K562 (cell line): ENCODE data around the gene TVP23A. TPM values are rescaled to one million over a fixed set of nuclear protein-coding genes. Genes with fewer than 3 reads are reported as not detected.

Experiments used
- ATAC-seq: fragments of 200-7000 bp; cut with Tn5 transposase; 3 replicates; pipeline ENCODE4 v1.9.1; 2020; ENCODE audit warnings: moderate library complexity
- BruUV-seq: library from RNA; stranded (reverse); fragments of 400-500 nt; replicated peaks from 2 replicates; lab custom pipeline; 2021; lab: Mats Ljungman, UMichigan
- CTCF ChIA-PET: fragments of 300-600 bp; formaldehyde crosslinking; extraction: SDS; loops from one replicate; lab custom pipeline; 2021; ENCODE audit warnings: low intra/inter-chr PET ratio; lab: Yijun Ruan, JAX
- POLR2A ChIA-PET: fragments of 300-600, 350-650 bp; sonication (Branson Sonifier 250); formaldehyde crosslinking; extraction: SDS; loops from one replicate; lab custom pipeline; 2021; ENCODE audit warnings: antibody characterized with exemption, inconsistent platforms; lab: Yijun Ruan, JAX
- DNase-seq, 4 experiments: peaks; one replicate each; pipeline versions ENCODE4 v3.0.0 to v3.0.0-alpha.2; 2011 to 2018; ENCODE audit warnings: low spot score in 3 of 4, mixed read lengths in 3 of 4; ENCODE audit errors: extremely low read depth in 1 of 4
- FAIRE-seq: peaks from 2 replicates; lab custom pipeline; 2011; peaks lifted over from hg19 to GRCh38; lab: Jason Lieb, UNC
- H2AFZ ChIP-seq: 2 replicates; pipeline ENCODE4 v1.6.0; 2011; ENCODE audit warnings: low read depth, low read length, control low read depth, inconsistent platforms
- H3K27ac ChIP-seq: fragments of 200-600 bp; 3 replicates; pipeline ENCODE4 v1.8.0; 2011; ENCODE audit warnings: low read depth, mild to moderate bottlenecking, control low read depth, inconsistent platforms, low read length, moderate library complexity, mixed read lengths; ENCODE audit errors: extremely low read depth
- H3K27me3 ChIP-seq, 2 experiments: fragments of 300-600 bp in 1 of 2; 2 replicates in 1 of 2; 3 replicates in 1 of 2; pipeline versions ENCODE4 v1.6.0 to v1.8.0; 2011; ENCODE audit warnings: inconsistent platforms in 2 of 2, low read length in 2 of 2, mild to moderate bottlenecking in 1 of 2, mixed read lengths in 1 of 2, moderate library complexity in 1 of 2; ENCODE audit not compliant: control insufficient read depth in 2 of 2, insufficient read depth in 2 of 2
- H3K36me3 ChIP-seq: fragments of 300-600 bp; 3 replicates; pipeline ENCODE4 v1.8.0; 2011; ENCODE audit warnings: mild to moderate bottlenecking, low read length, inconsistent platforms; ENCODE audit not compliant: control insufficient read depth, insufficient read depth
- H3K4me1 ChIP-seq, 2 experiments: fragments of 200-600 bp in 1 of 2; replicated peaks in 1 of 2; 2 replicates in 1 of 2; 3 replicates in 1 of 2; pipeline versions ENCODE4 v1.5.1 to v1.8.0; 2011; ENCODE audit warnings: inconsistent platforms in 2 of 2, low read length in 2 of 2, mild to moderate bottlenecking in 1 of 2, mixed read lengths in 1 of 2, moderate library complexity in 1 of 2; ENCODE audit not compliant: control insufficient read depth in 2 of 2, insufficient read depth in 2 of 2
- H3K4me2 ChIP-seq: 2 replicates; pipeline ENCODE4 v1.6.1; 2011; ENCODE audit warnings: low read length, control low read depth, inconsistent platforms, mixed read lengths; ENCODE audit not compliant: insufficient read depth
- H3K4me3 ChIP-seq: fragments of 200-600 bp; sonication (generic), shearing (Covaris generic); 2 replicates; pipeline ENCODE4 v1.5.1; 2016; ENCODE audit warnings: control low read depth, inconsistent platforms
- H3K79me2 ChIP-seq: fragments of 200-600 bp; 3 replicates; pipeline ENCODE4 v1.8.0; 2011; ENCODE audit warnings: low read length, inconsistent platforms; ENCODE audit not compliant: control insufficient read depth, insufficient read depth
- H3K9ac ChIP-seq, 2 experiments: 2 replicates each; pipeline versions ENCODE4 v1.6.0 to v1.6.1; 2011; ENCODE audit warnings: low read depth in 2 of 2, low read length in 2 of 2, control low read depth in 1 of 2, inconsistent platforms in 1 of 2, mild to moderate bottlenecking in 1 of 2, mixed read lengths in 1 of 2; ENCODE audit not compliant: insufficient read depth in 1 of 2
- H3K9me1 ChIP-seq: one replicate; pipeline ENCODE4 v1.6.0; 2011; ENCODE audit warnings: inconsistent platforms, mild to moderate bottlenecking, low read length, moderate library complexity; ENCODE audit not compliant: control insufficient read depth, insufficient read depth
- H3K9me3 ChIP-seq: replicated peaks from 2 replicates; pipeline ENCODE4 v1.5.1; 2011; ENCODE audit warnings: low read depth, low read length, inconsistent platforms; ENCODE audit not compliant: control insufficient read depth, insufficient read depth
- H4K20me1 ChIP-seq: replicated peaks from 2 replicates; pipeline ENCODE4 v1.6.1; 2011; ENCODE audit warnings: low read length, inconsistent platforms, mixed read lengths; ENCODE audit not compliant: control insufficient read depth, insufficient read depth
- ATF7 ChIP-seq: fragments of 450-650 bp; IDR thresholded peaks from 2 replicates; pipeline ENCODE4 v1.7.1; 2014; ENCODE audit warnings: mild to moderate bottlenecking, moderate library complexity
- BRD9 ChIP-seq: fragments of 450-650 bp; IDR thresholded peaks from 2 replicates; pipeline ENCODE4 v1.6.1; 2018; ENCODE audit warnings: low read depth; ENCODE audit not compliant: partially characterized antibody
- CLOCK ChIP-seq: fragments of 250-450 bp; sonication (Bioruptor Pico); IDR thresholded peaks from 2 replicates; pipeline ENCODE4 v1.4.0; 2020; ENCODE audit warnings: mild to moderate bottlenecking, moderate library complexity, borderline replicate concordance
- CREB3L1 ChIP-seq: fragments of 450-650 bp; IDR thresholded peaks from 2 replicates; pipeline ENCODE4 v1.6.1; 2014; ENCODE audit warnings: low read depth, mild to moderate bottlenecking, moderate library complexity, borderline replicate concordance
- E2F6 ChIP-seq, 2 experiments: IDR thresholded peaks; 2 replicates each; pipeline ENCODE4 v1.6.1; 2011; ENCODE audit warnings: borderline replicate concordance in 1 of 2, control low read depth in 1 of 2, low read depth in 1 of 2, low read length in 1 of 2, mild to moderate bottlenecking in 1 of 2, mixed read lengths in 1 of 2, moderate library complexity in 1 of 2; ENCODE audit not compliant: insufficient read depth in 1 of 2, insufficient read length in 1 of 2, poor library complexity in 1 of 2, severe bottlenecking in 1 of 2; ENCODE audit errors: extremely low read depth in 1 of 2
- GABPB1 ChIP-seq: sonication (generic); formaldehyde crosslinking; IDR thresholded peaks from 2 replicates; pipeline ENCODE4 v1.8.0; 2022; ENCODE audit warnings: mild to moderate bottlenecking, missing genetic modification reagents
- HLTF ChIP-seq: fragments of 450-650 bp; IDR thresholded peaks from 2 replicates; pipeline ENCODE4 v1.6.1; 2016
- IRF9 ChIP-seq: fragments of 450-650 bp; IDR thresholded peaks from 2 replicates; pipeline ENCODE4 v1.6.1; 2016; ENCODE audit warnings: missing biosample characterization, missing genetic modification characterization
- RBM14 ChIP-seq: fragments of 200-400 bp; formaldehyde crosslinking; IDR thresholded peaks from 2 replicates; pipeline ENCODE4 v1.6.1; 2018; ENCODE audit warnings: low read depth, mild to moderate bottlenecking, low read length, moderate library complexity, borderline replicate concordance; ENCODE audit not compliant: insufficient read depth
- RCOR1 ChIP-seq, 2 experiments: IDR thresholded peaks; 2 replicates each; pipeline ENCODE4 v1.6.1; 2012; ENCODE audit warnings: low read depth in 2 of 2, low read length in 2 of 2, borderline replicate concordance in 1 of 2, improper control_type of control experiment in 1 of 2
- SMARCA4 ChIP-seq: fragments of 450-650 bp; IDR thresholded peaks from 2 replicates; pipeline ENCODE4 v1.6.1; 2016
- TRIM28 ChIP-seq: fragments of 450-650 bp; IDR thresholded peaks from 2 replicates; pipeline ENCODE4 v1.6.1; 2017
- ZBTB2 ChIP-seq: fragments of 450-650 bp; IDR thresholded peaks from 2 replicates; pipeline ENCODE4 v1.6.1; 2016; ENCODE audit warnings: antibody characterized with exemption
- ZNF76 ChIP-seq: fragments of 250-450 bp; sonication (Bioruptor Pico); IDR thresholded peaks from 2 replicates; pipeline ENCODE4 v1.4.0; 2020; ENCODE audit warnings: mild to moderate bottlenecking, moderate library complexity, borderline replicate concordance
- ZSCAN32 ChIP-seq: fragments of 450-650 bp; formaldehyde crosslinking; IDR thresholded peaks from 2 replicates; pipeline ENCODE4 v1.4.0; 2020; ENCODE audit warnings: mild to moderate bottlenecking, moderate library complexity
- WGBS: fragments of 100-300 bp; shearing (Covaris generic); methylation state at CpG from one replicate; pipeline ENCODE4 v1.1.6; 2016; ENCODE audit warnings: low coverage, mixed read lengths; ENCODE audit not compliant: insufficient coverage; ENCODE audit errors: missing lambda C conversion rate; 5-methylcytosine and 5-hydroxymethylcytosine counted together
- in situ Hi-C: fragments of 300-500 bp; cut with MboI; formaldehyde crosslinking; loops from 4 replicates; pipeline ENCODE4 v1.15.0; 2018; ENCODE audit warnings: inconsistent platforms, mixed read lengths
- intact Hi-C: fragments of 100-400 bp; cut with micrococcal nuclease; formaldehyde crosslinking; loops from 2 replicates; pipeline ENCODE4 v1.14.2; 2022
- polyA plus RNA-seq, 8 experiments: library from polyadenylated mRNA; depleted of rRNA in 4 of 8; stranded (reverse) in 5 of 8; unstranded in 3 of 8; fragments of >200 nt; fragmentation: Nextera tagmentation in 2 of 8; fragmentation: Illumina TruSeq in 1 of 8; extraction: Ambion mirVana in 2 of 8; extraction: Trizol in 1 of 8; gene quantifications; 2 replicates each; pipeline versions ENCODE4 v1.2.1 to v1.2.3, GENCODE V29; 2011 to 2014; ENCODE audit warnings: inconsistent platforms in 1 of 8, missing spikeins in 1 of 8
- total RNA-seq, 7 experiments: library from RNA; depleted of rRNA in 6 of 7; stranded (reverse); fragments of >200 nt in 6 of 7; fragmentation: Illumina TruSeq in 2 of 7; extraction: Trizol in 2 of 7; gene quantifications; 2 replicates each; pipeline versions ENCODE4 v1.2.1 to v1.2.3, GENCODE V29; 2011 to 2021; ENCODE audit warnings: low replicate concordance in 1 of 7

The TVP23A gene
- total and polyA plus RNA-seq, 9 of the 15 experiments (the other 6 are each of a cell fraction or from before 2014, with no cell fraction given): 0.04 to 0.77 (median 0.10) TPM; not detected in 3

- intact Hi-C loops: no loop called here
- POLR2A ChIA-PET: interaction anchor here (0.7 to 1.4 kb wide), 2 partner anchors 12 to 1562 kb away, joined by 3 read pairs; no protein-coding TSS in a partner anchor
- TF ChIP-seq RBM14 (no peak), ZSCAN32 (CRISPR knock-in tag) (no peak), ATF7 (no peak), SMARCA4 (no peak), RCOR1 (IDR thresholded peaks at IDR 0.05; ENCODE audit: borderline replicate concordance in 1 of 2, low read depth in 2 of 2, low read length in 2 of 2) (no peak), BRD9 (no peak), HLTF (no peak), CREB3L1 (no peak), IRF9 (tag) (no peak), GABPB1 (no peak), E2F6 (IDR thresholded peaks at IDR 0.05; ENCODE audit: borderline replicate concordance in 1 of 2, extremely low read depth in 1 of 2, insufficient read depth in 1 of 2, insufficient read length in 1 of 2, low read depth in 1 of 2, low read length in 1 of 2, poor library complexity in 1 of 2, severe bottlenecking in 1 of 2) (no peak), ZBTB2 (no peak), ZNF76 (CRISPR knock-in tag) (no peak), CLOCK (CRISPR knock-in tag) (no peak), TRIM28 (no peak)
Observed at GRCh38 chr16:10740845-10741208, 77.8 kb downstream of the TVP23A start.

More at GRCh38 chr16:10740845-10741208, 77.8 kb downstream of the TVP23A start:
- no peak overlapping the region for H2AFZ ChIP-seq
- CTCF ChIA-PET: no interaction called here
- no peaks in the 10 kb centered on the region for H3K9me1 ChIP-seq
- 52% methylated on average over 2 of the region's 2 CpGs for WGBS
- in situ Hi-C loops: loop anchor here (5.0 kb wide), 1 partner anchor 489 kb away; no protein-coding TSS in a partner anchor
- no peak overlapping the region for H3K4me3 ChIP-seq
- H3K4me2 ChIP-seq: no peak overlapping the region
- no peaks in the 10 kb centered on the region for H4K20me1 ChIP-seq
- FAIRE-seq (no peak), ATAC-seq (no peak), DNase-seq (no peak)
- peaks cover 32 to 38% of the 10 kb centered on the region in 2 experiments for H3K4me1 ChIP-seq
- no peak overlapping the region for H3K27ac ChIP-seq
- H3K79me2 ChIP-seq: peaks cover 9% of the 10 kb centered on the region; the same call in 2 of the 3 replicates
- no TSS peak for BruUV-seq
- H3K27me3 ChIP-seq: no peaks in the 10 kb centered on the region
- no peaks in the 10 kb centered on the region for H3K9me3 ChIP-seq
- no peak overlapping the region for H3K9ac ChIP-seq
- H3K36me3 ChIP-seq: peaks cover 6% of the 10 kb centered on the region; the same call in 2 of the 3 replicates
